NCI-H510A treated with DMSO at 0.1 percent for 48 hours (cell line): ENCODE data around the gene SORCS2.

ENCODE experiments used
- DNase-seq: peaks from one replicate; lab custom pipeline; 2025; lab: John Stamatoyannopoulos, UW

Gene SORCS2

DNA sequence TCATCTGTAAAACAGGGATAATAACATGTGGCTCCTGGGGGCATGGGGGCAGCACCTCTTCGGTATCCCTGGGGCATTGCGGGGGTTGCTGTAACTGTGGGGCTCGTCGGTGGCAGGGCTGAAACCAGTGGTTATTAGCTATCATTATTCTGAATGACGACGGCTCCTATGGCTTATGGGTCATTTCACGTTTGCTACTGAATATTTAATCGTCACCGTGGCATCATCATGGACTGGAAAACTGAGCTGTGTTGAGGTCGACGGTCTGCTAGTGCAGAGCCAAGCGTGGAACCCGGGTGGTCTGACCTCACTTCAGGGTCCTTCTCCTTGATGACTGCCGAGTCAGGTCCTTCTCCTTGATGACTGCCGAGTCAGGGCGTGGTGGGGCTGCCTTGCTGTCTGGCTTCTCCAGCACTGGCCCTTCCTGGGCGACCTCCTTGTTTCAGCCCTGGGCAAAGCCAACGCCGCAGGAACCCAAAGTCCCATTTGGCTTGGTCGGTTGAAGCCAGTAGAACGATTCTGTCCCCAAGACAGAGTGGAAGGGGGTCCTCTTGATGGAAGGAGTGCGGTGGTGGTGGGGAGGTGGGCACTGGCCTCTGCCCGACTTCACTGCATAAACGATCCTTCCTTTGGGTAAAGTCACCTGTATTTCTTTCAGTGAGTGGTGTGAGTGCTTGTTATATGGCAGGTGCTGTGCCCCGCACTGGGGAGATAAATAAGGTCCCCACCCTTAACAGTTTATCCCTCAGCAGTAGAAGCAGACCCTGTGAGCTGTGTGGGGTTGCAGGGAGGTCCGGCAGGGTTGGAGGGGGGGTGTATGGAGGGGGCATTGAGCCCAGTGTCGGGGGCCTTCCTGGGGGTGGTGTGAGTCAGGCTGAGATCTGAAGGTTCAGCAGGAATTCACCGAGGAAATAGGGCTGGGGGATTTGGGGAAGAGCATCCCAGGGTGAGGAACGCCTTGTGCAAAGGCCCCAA, 201.6 kb downstream of the SORCS2 start:
- DNase-seq: no peak

DNA sequence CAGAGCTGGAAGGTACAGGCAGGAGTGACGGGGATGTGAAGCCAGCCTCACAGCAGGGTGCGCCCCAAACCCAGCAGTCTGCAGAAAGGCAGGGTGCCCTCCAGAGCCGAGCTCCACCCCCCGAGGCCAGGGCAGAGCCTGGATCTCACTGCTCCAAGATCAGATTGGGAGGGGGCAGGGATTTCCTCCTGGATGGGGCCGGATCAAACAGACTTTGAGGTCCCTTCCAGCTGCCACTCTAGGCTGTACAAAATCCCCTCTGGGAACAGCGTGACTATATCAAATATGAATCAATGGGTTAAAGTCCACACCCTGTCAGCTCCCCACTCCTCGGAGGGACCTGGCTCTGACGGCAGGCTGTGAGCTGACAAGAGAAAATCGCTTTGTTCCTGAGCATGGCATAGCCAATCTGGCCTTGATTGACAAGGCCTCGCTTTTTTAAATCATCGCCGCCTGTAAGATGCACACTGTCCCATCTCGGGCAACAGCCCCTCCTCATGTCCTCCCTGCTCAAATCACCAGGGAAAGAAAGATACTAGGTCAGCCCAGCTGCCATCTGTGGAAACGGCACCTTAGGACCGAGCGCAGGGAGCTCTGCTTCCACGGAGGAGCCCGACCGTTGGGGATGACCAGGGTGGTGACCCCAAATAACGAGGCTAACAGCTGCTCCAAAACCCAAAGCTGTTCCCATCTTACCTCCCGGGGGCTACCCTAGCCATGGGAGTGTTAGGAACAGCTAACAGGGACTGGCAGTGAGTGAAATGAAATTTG, 202.5 kb downstream of the SORCS2 start:
- DNase-seq: no peak

GRCh38 chr4:7395645-7396044, 203.3 kb downstream of the SORCS2 start:
- no peak for DNase-seq

DNA sequence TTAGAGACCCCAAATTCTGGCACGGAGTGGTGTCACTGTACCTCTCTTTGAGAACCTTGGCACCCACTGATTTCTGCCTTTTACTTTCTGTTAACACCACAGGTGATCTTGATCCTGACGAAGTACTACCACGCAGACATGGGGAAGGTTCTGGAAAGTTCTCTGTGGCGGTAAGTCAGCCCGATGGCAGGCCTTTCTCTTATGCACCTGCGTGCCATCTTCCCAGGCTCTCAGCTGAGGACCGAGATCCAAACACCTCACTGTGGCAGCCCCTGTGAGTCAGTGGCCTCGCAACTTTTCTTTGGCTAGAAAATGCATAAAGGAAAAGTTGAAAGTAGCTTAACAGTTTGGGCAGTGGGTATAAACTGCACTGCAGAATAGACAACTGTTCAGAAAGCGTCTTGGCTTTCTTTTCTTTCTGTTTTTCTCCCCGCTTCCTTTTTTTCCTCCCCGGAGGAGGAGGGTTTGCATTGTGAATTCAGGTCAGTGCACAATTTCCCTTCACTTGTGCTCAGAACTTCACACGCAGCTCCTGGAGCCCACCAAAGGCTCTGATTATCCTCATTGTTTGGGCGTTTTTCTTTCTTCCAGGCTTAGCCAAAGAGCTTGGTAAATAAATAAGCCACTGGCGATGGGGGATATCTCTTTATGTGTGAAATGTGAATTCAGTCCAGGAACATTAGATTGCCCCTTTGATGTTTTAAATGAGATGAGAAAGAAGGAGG, 204.0 kb downstream of the SORCS2 start:
- DNase-seq: no peak

DNA sequence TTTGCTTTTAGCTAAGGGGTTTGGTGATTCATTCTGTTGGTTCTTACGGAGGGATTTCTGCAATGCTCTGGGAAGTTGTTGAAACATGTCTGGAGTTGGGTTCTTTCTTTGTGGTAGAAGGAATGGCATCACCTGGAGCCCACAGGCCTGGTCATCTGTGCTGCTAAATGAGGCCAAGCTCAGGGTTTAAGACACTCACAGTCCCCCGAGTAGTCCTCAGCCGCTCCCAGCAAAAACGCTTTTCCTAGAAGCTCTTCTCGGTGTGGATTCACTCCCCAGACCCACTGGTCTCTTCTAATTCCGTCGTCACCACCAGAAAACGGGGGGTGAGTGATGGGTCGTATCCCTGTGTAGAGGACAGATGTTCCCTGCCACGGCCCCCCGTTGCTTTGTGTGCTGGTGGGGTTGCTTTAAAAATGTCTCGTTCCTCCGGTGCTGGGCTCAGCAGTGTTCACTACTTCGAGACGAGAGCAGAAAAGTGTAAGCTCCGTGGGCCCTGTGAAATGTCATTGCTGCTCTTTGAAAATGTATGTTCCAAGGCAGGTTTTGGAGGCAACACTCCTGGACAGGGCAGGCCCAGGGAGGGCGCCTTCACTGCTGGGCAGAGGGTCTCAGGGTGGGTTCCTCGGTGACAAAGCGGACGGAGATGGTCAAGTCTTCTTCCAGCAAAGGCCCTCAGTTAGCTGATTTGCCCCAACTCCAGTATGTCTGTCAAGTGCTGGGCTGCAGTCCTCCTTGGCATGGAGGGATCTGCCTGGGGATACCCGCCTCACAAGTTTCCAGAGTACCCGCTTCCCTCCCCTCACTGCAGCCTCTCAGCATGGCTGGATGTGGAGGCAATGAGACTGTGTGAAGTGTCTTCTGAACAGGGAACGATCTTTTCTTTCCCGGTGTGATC, 205.1 kb downstream of the SORCS2 start:
- no peak for DNase-seq

DNA sequence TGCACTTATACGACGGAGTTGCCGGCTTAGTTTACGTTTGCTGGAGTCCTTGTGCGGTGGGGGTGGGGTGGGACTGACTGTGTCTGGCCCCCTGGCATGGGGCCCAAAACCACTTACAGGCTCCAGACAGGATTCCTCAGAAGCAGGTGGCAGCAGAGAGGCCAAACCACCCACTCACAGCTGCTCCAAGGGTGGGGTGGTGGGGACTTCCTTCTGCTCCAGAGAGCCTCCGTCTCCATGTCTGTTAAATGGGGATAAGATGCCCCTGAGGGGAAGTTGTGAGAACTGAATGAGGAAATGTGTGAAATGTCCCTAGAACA, 205.7 kb downstream of the SORCS2 start:
- peak; percentile 82 for DNase-seq

DNA sequence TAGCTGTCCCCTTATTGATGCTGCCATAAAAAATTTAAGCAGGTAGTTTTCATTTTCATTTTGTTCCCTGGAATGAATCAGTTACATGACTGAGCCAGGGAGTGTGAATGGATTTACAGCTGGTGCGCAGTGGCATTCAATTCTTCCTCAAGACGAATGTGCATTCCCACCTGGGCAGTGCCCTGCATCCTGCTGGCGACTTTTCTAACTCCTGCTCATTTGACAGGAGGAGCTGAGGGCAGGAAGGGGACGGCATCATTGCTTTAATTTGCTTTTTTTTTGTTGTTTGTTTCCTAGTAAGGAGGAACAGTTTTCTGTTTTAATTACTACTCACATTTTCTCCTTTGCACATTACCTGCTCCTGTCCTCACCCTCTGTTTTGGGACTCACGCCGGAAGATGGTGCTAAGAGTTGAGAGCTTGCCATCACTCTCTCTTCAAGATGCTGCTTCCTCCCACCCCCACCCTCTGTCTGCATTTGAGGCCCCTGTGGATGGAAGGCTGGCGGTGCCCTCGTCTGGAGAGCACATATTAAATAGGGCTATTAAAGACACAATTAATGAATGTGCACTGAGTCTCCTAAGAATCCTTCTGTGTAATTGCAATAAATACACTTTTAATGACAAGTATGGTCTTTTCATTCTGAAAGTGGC, 206.6 kb downstream of the SORCS2 start:
- DNase-seq: no peak

DNA sequence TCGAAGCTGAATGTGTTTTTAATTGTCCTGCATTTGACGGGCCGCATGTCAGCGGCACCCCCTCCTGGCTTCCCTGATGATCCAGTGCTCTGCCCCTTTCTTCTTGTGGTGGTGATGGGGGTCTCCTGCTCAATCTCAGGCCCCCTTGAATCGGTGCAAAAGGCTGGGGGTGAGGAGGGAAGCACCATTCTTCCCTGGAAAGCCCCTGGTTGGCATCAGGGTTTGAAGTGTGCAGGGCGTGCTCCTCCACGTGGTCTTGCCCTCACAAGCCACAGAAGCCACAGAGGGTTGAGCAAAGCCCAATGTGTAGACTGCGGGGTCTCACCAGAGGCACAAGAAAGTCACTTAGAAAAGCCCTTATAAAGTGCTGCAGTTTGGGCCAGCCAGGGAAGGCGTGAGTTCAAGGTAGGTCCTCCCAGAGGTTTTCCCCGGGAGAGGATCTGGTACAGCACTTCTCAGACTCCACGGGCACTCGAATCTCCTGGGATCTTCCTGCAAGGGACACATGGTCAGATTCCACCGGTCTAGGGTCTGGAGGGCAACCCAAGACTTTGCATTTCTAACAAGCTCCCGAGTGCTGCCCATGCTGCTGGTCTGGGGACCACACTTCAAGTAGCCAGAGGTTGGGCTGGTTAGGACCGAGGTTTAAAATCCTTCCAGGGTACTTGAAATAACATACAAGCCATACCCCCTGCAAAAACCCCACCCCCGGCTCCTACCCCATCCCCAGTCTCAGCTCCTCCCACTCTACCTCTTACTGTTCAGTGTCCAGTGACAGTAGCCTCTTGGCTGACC, 207.3 kb downstream of the SORCS2 start:
- no peak for DNase-seq

GRCh38 chr4:7400671-7401298, 208.4 kb downstream of the SORCS2 start:
- no peak for DNase-seq

GRCh38 chr4:7402526-7402925, 210.2 kb downstream of the SORCS2 start:
- DNase-seq: no peak

DNA sequence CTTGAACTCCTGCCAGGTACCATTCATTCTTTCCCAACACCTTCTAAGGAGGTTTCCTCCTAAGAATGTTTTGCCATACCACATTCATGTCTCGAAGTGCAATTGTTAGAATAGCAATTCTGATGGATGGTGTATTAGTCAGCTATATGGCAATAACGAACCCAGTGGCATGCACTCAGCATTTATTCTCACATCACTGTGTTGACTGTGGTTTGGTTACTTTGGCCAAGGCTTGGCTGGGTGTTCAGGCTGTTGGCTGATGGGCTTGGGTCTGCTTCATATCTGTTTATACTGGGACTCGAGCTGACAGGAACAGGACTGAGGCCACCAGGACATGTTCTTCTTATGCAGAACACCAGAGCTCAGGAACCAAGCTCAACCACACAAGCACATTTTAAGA, 210.7 kb downstream of the SORCS2 start:
- no peak for DNase-seq

DNA sequence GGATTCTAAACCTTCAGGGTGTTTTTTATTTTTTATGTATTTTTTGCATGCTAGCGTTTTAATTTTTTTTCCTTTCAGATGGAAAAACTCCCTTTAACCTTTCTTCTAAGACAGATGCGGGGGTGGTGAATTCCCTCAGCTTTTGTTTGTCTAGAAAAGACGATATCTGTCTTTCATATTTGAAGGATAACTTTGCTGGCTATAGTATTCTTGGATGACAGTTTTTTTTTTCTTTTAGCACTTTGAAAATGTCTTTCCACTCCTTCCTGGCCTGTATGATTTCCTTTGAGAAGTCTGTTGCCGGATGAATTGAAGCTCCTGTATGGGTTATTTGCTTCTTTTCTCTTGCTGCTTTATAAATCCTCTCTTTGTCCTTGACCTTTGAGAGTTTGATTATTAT, 215.8 kb downstream of the SORCS2 start:
- DNase-seq: no peak

GRCh38 chr4:7410446-7410845, 218.1 kb downstream of the SORCS2 start:
- DNase-seq: no peak

- DNase-seq: no peak
These were observed 219.2 kb downstream of the SORCS2 start for GRCh38 chr4:7411491-7411890.

DNA sequence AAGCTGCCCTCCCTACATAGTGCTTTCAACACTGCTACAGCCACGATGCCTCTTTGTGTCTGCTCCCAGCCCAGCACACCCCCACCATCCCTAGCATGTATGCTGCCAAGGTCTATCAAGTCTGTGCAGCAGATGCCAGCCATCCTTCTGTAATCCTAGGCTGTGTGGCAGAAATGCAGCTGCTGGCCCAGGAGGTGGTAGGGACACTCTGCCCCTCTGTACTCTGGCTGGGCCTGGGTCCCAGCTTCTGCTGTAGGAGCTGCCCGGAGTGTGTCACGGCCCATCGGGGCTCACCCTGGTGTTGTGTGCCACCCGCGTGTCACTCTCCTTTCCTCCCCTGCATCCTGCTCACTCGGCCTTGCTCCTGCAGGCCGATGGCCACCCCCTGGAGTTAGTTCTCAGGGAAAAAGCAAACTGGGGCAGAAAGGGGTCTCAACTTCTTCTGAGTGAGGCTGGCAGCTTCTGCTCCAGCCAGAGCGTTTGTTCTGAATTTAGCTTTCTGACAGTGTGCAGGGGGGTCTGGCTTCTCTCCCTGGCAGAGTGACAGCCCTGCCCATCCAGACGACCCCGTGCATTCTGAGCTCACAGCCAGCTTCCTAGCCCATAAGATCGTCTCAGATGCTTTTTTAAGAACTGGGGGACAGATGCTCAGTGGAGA, 219.7 kb downstream of the SORCS2 start:
- no peak for DNase-seq

DNA sequence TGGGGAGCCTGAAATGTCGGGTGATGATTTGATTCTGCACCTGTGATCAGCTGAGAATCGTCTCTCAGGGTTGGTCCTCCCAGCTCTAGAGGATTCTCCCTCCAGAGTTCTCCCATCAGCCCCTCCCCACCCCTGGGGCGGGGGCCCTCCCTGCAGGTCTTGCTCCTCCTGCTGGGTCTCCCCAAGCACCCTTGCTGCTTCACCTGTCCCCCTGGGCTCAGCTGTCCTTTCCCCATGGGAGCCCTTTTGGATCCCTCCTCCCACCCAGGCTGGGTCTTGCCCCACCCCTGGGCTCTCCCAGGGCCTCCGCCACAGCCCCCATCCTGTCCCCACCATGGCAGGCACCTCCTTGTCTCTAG, 220.2 kb downstream of the SORCS2 start:
- no peak for DNase-seq

DNA sequence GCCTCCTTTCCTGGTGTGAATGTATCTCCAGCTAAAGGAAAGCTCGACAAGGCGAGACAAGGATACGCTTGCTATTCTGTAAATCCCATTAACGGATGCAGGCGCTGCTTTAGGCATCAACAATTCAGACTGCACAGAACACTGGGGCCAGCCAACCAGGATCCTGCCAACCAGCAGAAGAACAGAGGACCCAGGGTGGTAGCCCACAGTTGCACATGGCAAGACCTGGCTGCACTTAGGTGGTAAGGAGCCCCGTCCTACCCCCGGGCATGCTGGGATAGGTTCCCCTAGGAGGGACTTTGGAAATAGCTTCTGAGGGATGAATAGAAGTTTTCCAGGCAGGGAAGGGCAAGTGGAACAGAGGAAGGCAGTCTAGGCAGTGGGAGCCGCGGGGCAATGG, 221.7 kb downstream of the SORCS2 start:
- no peak for DNase-seq

DNA sequence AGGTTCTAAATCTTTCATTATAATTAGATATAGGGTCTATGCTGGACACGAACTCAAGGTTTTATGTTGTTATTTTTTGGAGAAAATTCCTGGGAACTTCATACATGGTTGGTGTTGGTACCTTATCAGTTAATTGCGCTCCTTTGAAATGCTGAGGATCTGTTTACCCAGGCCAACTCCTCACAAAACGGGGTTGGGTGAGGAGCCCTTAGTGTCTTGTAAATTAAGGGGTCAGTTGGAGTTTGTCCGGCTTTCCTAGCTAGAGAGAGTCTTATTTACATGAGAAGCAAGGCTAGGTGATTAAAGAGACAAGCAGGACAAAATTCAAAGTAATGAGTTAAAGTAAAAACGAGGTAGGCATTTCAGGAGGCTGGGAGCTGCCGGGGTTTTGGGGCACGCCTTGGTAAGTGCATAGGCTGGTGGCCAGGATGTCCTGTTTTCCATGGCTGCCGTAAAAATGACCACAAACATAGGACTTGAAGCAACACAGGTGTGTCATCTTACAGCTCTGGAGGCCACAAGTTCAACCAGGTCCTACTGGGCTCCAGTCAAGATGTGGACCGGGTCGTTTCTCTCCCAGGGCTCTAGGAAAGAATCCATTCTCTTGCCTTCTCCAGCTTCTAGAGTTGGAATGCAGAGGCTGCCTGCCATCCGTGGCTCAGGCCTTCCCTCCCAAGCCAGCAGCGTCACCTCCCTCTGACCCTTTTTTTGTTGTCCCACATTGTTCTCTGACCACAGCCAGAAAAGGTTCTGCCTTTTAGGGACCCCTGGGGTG, 222.6 kb downstream of the SORCS2 start:
- no peak for DNase-seq
